ENCODE data around the gene HLA-DPB1. TPM values are rescaled to one million over a fixed set of nuclear protein-coding genes. Genes with fewer than 3 reads are reported as not detected.

Gene HLA-DPB1
- polyA plus RNA-seq, 1 experiment = 1.6 TPM

- ChIA-PET POLR2A (no interaction called here), CTCF (interaction anchor here (0.6 kb wide), 1 partner anchor 222 kb away, joined by 3 read pairs; no protein-coding TSS in a partner anchor)
- peaks cover 25% of the 10 kb centered on the region for H3K27me3 ChIP-seq (ENCODE audit: control insufficient read depth, insufficient read depth, low read length)
- DNase-seq (ENCODE audit: low read depth, low spot score) = no peak
- H3K27ac ChIP-seq (ENCODE audit: low read depth, low read length) = no peak overlapping the region
- TF ChIP-seq CTCF (IDR thresholded peaks at IDR 0.05; ENCODE audit: low read depth, low read length) = no peak
- peaks cover 16% of the 10 kb centered on the region for H3K9me3 ChIP-seq (ENCODE audit: control insufficient read depth, insufficient read depth, low read length)
- no peak overlapping the region for H3K4me3 ChIP-seq (ENCODE audit: low read depth, low read length)
These were observed 49.2 kb downstream of the HLA-DPB1 start for GRCh38 chr6:33124947-33125346.

- ChIA-PET CTCF (interaction anchor here (0.6 to 1.4 kb wide), 6 partner anchors 10 to 498 kb away, joined by 3 to 4 read pairs (median 3); no protein-coding TSS in a partner anchor), POLR2A (no interaction called here)
- Histone ChIP-seq H3K27me3 (ENCODE audit: control insufficient read depth, insufficient read depth, low read length) (peaks cover 26% of the 10 kb centered on the region), H3K9me3 (ENCODE audit: control insufficient read depth, insufficient read depth, low read length) (peaks cover 16% of the 10 kb centered on the region), H3K27ac (ENCODE audit: low read depth, low read length) (no peak overlapping the region), H3K4me3 (ENCODE audit: low read depth, low read length) (no peak overlapping the region)
- DNase-seq (ENCODE audit: low read depth, low spot score) = no peak
- TF ChIP-seq CTCF (IDR thresholded peaks at IDR 0.05; ENCODE audit: low read depth, low read length) = peak; percentile 52
These were observed 50.4 kb downstream of the HLA-DPB1 start for GRCh38 chr6:33126101-33126714.

- H3K27ac ChIP-seq (ENCODE audit: low read depth, low read length) = no peak overlapping the region
- POLR2A ChIA-PET = no interaction called here
- no peak for DNase-seq (ENCODE audit: low read depth, low spot score)
- H3K4me3 ChIP-seq (ENCODE audit: low read depth, low read length) = no peak overlapping the region
- CTCF ChIA-PET = interaction anchor here (0.8 to 1.6 kb wide), 4 partner anchors 9 to 120 kb away, joined by 3 to 5 read pairs (median 3); no protein-coding TSS in a partner anchor
- peaks cover 13% of the 10 kb centered on the region for H3K9me3 ChIP-seq (ENCODE audit: control insufficient read depth, insufficient read depth, low read length)
- H3K27me3 ChIP-seq (ENCODE audit: control insufficient read depth, insufficient read depth, low read length) = peaks cover 26% of the 10 kb centered on the region
- no peak for TF ChIP-seq CTCF (IDR thresholded peaks at IDR 0.05; ENCODE audit: low read depth, low read length)
These were observed 52.5 kb downstream of the HLA-DPB1 start for GRCh38 chr6:33128318-33128717.

- TF ChIP-seq CTCF (IDR thresholded peaks at IDR 0.05; ENCODE audit: low read depth, low read length) = no peak
- ChIA-PET CTCF (interaction anchor here (0.6 kb wide), 1 partner anchor 66 kb away, joined by 3 read pairs; no protein-coding TSS in a partner anchor), POLR2A (no interaction called here)
- peaks cover 23% of the 10 kb centered on the region for H3K27me3 ChIP-seq (ENCODE audit: control insufficient read depth, insufficient read depth, low read length)
- no peak for DNase-seq (ENCODE audit: low read depth, low spot score)
- H3K27ac ChIP-seq (ENCODE audit: low read depth, low read length) = no peak overlapping the region
- H3K4me3 ChIP-seq (ENCODE audit: low read depth, low read length) = no peak overlapping the region
- no peaks in the 10 kb centered on the region for H3K9me3 ChIP-seq (ENCODE audit: control insufficient read depth, insufficient read depth, low read length)
These were observed 56.3 kb downstream of the HLA-DPB1 start for GRCh38 chr6:33132081-33132524.

- TF ChIP-seq CTCF (IDR thresholded peaks at IDR 0.05; ENCODE audit: low read depth, low read length) = no peak
- no peak for DNase-seq (ENCODE audit: low read depth, low spot score)
- Histone ChIP-seq H3K9me3 (ENCODE audit: control insufficient read depth, insufficient read depth, low read length) (no peaks in the 10 kb centered on the region), H3K4me3 (ENCODE audit: low read depth, low read length) (no peak overlapping the region), H3K27ac (ENCODE audit: low read depth, low read length) (no peak overlapping the region), H3K27me3 (ENCODE audit: control insufficient read depth, insufficient read depth, low read length) (peaks cover 2% of the 10 kb centered on the region)
- ChIA-PET CTCF (interaction anchor here (1.0 to 1.3 kb wide), 4 partner anchors 10 to 122 kb away, joined by 3 to 7 read pairs (median 4); no protein-coding TSS in a partner anchor), POLR2A (interaction anchor here (0.6 kb wide), 1 partner anchor 189 kb away, joined by 3 read pairs; no protein-coding TSS in a partner anchor)
These were observed 60.6 kb downstream of the HLA-DPB1 start for GRCh38 chr6:33136310-33136900.
